Measurements from ENCODE around the gene MAP4K3.

DNA sequence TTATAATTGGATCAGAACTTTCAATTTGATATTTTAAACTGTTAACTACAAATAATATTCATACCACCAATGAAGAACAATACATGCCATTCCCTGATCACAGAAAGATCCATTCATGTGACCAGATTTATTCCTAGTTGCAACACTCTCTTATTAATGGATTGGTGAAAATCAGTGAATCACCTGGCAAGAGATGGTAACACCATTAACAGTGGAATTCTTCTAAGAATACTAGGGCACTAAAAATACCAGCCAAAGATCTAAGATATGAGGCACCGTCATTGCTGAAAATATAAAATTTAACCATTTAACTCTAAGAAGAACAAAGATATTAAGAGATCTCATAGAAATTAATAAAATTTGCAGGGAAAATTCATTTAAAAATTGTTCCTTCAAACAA, 58.1 kb downstream of the MAP4K3 start:
- TF ChIP-seq POLR2AphosphoS5 (IDR thresholded peaks at IDR 0.05; ENCODE audit: low read depth, low read length) (no peak), POLR2A (IDR thresholded peaks at IDR 0.05; ENCODE audit: borderline replicate concordance, extremely low read depth, insufficient read depth, insufficient read length) (no peak), EZH2 (IDR thresholded peaks at IDR 0.05) (no peak), TCF7L2 (IDR thresholded peaks at IDR 0.05; ENCODE audit: borderline replicate concordance, extremely low read depth, insufficient read depth, insufficient read length) (no peak)
- TF ChIP-seq, protein P1, sequence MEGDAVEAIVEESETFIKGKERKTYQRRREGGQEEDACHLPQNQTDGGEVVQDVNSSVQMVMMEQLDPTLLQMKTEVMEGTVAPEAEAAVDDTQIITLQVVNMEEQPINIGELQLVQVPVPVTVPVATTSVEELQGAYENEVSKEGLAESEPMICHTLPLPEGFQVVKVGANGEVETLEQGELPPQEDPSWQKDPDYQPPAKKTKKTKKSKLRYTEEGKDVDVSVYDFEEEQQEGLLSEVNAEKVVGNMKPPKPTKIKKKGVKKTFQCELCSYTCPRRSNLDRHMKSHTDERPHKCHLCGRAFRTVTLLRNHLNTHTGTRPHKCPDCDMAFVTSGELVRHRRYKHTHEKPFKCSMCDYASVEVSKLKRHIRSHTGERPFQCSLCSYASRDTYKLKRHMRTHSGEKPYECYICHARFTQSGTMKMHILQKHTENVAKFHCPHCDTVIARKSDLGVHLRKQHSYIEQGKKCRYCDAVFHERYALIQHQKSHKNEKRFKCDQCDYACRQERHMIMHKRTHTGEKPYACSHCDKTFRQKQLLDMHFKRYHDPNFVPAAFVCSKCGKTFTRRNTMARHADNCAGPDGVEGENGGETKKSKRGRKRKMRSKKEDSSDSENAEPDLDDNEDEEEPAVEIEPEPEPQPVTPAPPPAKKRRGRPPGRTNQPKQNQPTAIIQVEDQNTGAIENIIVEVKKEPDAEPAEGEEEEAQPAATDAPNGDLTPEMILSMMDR (IDR thresholded peaks at IDR 0.05 in 2 of 3, conservative IDR thresholded peaks at IDR 0.05 in 1 of 3; ENCODE audit: borderline replicate concordance in 1 of 3, insufficient read depth in 1 of 3, low read depth in 2 of 3, low read length in 2 of 3): no peak
- TF ChIP-seq, protein P2, sequence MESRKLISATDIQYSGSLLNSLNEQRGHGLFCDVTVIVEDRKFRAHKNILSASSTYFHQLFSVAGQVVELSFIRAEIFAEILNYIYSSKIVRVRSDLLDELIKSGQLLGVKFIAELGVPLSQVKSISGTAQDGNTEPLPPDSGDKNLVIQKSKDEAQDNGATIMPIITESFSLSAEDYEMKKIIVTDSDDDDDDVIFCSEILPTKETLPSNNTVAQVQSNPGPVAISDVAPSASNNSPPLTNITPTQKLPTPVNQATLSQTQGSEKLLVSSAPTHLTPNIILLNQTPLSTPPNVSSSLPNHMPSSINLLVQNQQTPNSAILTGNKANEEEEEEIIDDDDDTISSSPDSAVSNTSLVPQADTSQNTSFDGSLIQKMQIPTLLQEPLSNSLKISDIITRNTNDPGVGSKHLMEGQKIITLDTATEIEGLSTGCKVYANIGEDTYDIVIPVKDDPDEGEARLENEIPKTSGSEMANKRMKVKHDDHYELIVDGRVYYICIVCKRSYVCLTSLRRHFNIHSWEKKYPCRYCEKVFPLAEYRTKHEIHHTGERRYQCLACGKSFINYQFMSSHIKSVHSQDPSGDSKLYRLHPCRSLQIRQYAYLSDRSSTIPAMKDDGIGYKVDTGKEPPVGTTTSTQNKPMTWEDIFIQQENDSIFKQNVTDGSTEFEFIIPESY (IDR thresholded peaks at IDR 0.05; ENCODE audit: extremely low read depth, insufficient replicate concordance, low read length): no peak
- TF ChIP-seq, protein P3, sequence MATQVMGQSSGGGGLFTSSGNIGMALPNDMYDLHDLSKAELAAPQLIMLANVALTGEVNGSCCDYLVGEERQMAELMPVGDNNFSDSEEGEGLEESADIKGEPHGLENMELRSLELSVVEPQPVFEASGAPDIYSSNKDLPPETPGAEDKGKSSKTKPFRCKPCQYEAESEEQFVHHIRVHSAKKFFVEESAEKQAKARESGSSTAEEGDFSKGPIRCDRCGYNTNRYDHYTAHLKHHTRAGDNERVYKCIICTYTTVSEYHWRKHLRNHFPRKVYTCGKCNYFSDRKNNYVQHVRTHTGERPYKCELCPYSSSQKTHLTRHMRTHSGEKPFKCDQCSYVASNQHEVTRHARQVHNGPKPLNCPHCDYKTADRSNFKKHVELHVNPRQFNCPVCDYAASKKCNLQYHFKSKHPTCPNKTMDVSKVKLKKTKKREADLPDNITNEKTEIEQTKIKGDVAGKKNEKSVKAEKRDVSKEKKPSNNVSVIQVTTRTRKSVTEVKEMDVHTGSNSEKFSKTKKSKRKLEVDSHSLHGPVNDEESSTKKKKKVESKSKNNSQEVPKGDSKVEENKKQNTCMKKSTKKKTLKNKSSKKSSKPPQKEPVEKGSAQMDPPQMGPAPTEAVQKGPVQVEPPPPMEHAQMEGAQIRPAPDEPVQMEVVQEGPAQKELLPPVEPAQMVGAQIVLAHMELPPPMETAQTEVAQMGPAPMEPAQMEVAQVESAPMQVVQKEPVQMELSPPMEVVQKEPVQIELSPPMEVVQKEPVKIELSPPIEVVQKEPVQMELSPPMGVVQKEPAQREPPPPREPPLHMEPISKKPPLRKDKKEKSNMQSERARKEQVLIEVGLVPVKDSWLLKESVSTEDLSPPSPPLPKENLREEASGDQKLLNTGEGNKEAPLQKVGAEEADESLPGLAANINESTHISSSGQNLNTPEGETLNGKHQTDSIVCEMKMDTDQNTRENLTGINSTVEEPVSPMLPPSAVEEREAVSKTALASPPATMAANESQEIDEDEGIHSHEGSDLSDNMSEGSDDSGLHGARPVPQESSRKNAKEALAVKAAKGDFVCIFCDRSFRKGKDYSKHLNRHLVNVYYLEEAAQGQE (IDR thresholded peaks at IDR 0.05; ENCODE audit: low read depth): no peak
